Mucosa of rectum (tissue), 2 donors: ENCODE data around the gene ARHGEF37.
"Not testable (repeated sequence)": the region's sequence is repeated elsewhere in the genome, so short reads cannot be mapped to it uniquely, and the experiment has no call there.

Source experiments
- H3K27ac ChIP-seq, 2 donors: one replicate each; pipeline ENCODE4 v1.7.0; 2013; ENCODE audit warnings: inconsistent platforms in 2 of 2, low read depth in 2 of 2, low read length in 2 of 2
- H3K27me3 ChIP-seq, 2 donors: one replicate each; pipeline ENCODE4 v1.7.0; 2013; ENCODE audit warnings: low read length in 2 of 2; ENCODE audit not compliant: control insufficient read depth in 2 of 2, insufficient read depth in 2 of 2
- H3K36me3 ChIP-seq, 2 donors: one replicate each; pipeline ENCODE4 v1.7.0; 2013; ENCODE audit warnings: low read length in 2 of 2; ENCODE audit not compliant: control insufficient read depth in 2 of 2, insufficient read depth in 2 of 2
- H3K4me1 ChIP-seq, 2 donors: one replicate each; pipeline ENCODE4 v1.7.0; 2013; ENCODE audit warnings: low read length in 2 of 2, mild to moderate bottlenecking in 1 of 2; ENCODE audit not compliant: control insufficient read depth in 2 of 2, insufficient read depth in 2 of 2
- H3K4me3 ChIP-seq, 2 donors: one replicate each; pipeline ENCODE4 v1.7.0; 2013; ENCODE audit warnings: low read length in 2 of 2
- H3K9ac ChIP-seq, 2 donors: one replicate each; pipeline ENCODE4 v1.7.0; 2013; ENCODE audit warnings: low read length in 2 of 2, low read depth in 1 of 2, mild to moderate bottlenecking in 1 of 2
- H3K9me3 ChIP-seq, 2 donors: one replicate each; pipeline ENCODE4 v1.7.0; 2013; ENCODE audit warnings: low read length in 2 of 2; ENCODE audit not compliant: control insufficient read depth in 2 of 2
- donor health status: healthy.
- donor health status: Normal muscosa, but diverticular disease.

ARHGEF37 gene

DNA sequence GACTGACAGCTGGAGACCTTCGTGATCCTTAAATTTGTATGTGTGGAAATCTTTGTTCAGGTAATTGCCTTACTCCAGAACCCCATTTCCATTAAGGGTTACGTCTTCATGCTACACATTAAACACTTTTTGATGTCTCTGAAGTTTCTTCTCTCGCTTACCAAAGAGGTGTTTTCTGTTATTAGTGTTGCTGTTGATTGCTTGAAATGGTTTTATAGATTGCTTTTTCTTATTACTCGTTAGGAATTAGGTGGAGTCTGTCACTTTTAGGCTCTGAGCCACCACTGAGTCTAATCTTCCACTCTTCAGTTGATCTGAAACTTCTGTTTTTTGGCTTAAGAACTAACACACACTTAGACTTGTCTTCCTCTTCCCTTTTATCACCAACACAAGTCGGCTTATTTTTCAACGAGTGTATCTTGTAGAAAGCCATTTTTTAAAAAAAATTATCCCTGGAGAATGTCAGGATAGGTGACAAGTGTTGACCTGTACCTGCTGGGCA, 86.6 kb downstream of the ARHGEF37 start:
- Histone ChIP-seq H3K4me1 (peaks cover 2 to 38% of the 10 kb centered on the region in 2 donors), H3K9me3 (no peaks in the 10 kb centered on the region), H3K27ac (peak overlapping the region in 1 of 2 donors; percentile 76), H3K27me3 (no peaks in the 10 kb centered on the region), H3K4me3 (no peak overlapping the region), H3K36me3 (no peaks in the 10 kb centered on the region), H3K9ac (no peak overlapping the region)

DNA sequence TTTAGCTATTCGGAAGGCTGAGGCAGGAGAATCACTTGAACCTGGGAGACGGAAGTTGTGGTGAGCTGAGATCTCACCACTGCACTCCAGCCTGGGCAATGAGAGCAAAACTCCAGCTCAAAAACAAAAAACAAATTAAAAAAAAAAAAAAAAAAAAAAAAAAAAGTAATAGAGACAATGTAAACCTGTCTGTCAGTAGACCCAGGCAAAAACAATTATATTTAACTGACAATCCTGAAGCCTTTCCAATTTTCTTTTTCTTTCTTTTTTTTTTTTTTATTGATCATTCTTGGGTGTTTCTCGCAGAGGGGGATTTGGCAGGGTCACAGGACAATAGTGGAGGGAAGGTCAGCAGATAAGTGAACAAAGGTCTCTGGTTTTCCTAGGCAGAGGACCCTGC, 88.0 kb downstream of the ARHGEF37 start:
- H3K27ac ChIP-seq, H3K4me3 ChIP-seq, H3K36me3 ChIP-seq, H3K9me3 ChIP-seq, H3K27me3 ChIP-seq, H3K9ac ChIP-seq: not testable (repeated sequence)
- H3K4me1 ChIP-seq, result peaks cover 2 to 41% of the 10 kb centered on the region in 2 donors

DNA sequence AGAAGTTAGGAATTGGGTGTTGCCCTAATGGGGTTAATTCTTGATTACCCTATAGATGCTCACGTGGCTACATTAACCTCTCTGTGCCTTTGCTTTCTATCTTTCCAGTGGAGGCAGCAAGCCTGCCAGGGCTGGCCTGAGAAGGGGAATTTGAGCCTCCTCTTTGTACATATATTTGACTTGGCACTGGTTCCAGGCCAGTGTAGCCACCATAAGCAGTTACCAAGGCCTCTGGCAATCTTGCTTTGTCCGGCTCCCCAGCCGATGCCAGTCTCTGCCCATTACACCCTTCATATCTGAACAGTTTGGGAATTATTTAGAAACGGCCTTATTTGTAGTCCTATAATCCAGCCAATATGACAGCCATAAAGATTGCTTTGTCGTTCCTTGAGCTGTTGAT, 90.2 kb downstream of the ARHGEF37 start:
- H3K27me3 ChIP-seq, result no peaks in the 10 kb centered on the region
- no peak overlapping the region for H3K4me3 ChIP-seq
- peak overlapping the region; percentile 78 to 84 for H3K27ac ChIP-seq
- peak overlapping the region in 1 of 2 donors; percentile 33 for H3K9ac ChIP-seq
- no peaks in the 10 kb centered on the region for H3K9me3 ChIP-seq
- peaks cover 16 to 50% of the 10 kb centered on the region in 2 donors for H3K4me1 ChIP-seq
- H3K36me3 ChIP-seq, result no peaks in the 10 kb centered on the region

DNA sequence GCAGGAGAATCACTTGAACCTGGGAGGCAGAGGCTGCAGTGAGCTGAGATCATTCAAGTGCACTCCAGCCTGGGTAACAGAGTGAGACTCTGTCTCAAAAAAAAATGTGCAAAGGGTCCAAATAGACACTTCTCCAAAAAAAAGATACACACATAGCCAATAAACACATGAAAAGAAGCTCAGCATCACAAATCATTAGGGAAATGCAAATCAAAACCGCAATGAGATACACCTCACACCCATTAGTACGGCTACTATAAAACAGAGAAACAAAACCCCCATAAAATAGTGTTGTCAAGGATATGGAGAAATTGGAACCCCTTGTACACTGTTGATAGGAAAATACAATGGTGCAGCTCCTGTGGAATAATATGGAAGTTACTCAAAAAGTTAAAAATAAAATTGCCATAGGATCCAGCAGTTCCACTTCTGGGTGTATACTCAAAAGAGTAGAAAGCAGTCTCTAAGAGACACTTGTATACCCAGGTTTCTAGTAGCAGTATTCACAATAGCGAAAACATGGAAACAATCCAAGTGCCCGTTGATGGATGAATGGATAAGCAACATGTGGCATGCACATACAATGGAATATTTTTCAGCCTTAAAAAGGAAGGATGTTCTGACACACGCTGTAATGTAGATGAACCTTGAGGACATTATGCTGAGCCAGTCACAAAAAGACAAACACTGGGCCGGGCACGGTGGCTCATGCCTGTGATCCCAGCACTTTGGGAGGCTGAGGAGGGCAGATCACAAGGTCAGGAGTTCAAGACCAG, 91.6 kb downstream of the ARHGEF37 start:
- H3K4me1 ChIP-seq, result peaks cover 17 to 47% of the 10 kb centered on the region in 2 donors
- H3K4me3 ChIP-seq, result no peak overlapping the region
- peak overlapping the region; percentile 78 to 84 for H3K27ac ChIP-seq
- H3K9ac ChIP-seq, result peak overlapping the region in 1 of 2 donors; percentile 24
- no peaks in the 10 kb centered on the region for H3K9me3 ChIP-seq
- H3K27me3 ChIP-seq, result no peaks in the 10 kb centered on the region
- H3K36me3 ChIP-seq, result no peaks in the 10 kb centered on the region

DNA sequence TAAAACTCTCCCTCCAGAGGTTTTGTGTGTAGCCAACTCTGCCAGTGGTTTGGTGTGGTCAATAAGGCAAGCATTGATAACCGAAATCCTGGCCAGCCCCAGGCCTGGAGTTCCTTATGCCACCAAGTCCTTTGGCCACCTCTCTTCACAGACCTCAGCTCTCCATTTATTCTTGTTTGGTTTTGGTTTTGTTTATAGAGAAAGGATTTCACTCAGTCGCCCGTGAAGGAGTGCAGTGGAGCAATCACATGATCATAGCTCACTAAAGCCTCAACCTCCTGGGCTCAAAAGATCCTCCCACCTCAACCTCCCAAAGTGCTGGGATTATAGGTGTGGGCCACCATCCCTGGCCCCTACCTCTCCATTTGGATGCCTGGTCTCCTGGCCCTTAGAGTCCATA, 93.4 kb downstream of the ARHGEF37 start:
- no peaks in the 10 kb centered on the region for H3K9me3 ChIP-seq
- H3K9ac ChIP-seq, result peak overlapping the region in 1 of 2 donors; percentile 9
- peaks cover 17 to 47% of the 10 kb centered on the region in 2 donors for H3K4me1 ChIP-seq
- H3K36me3 ChIP-seq, result no peaks in the 10 kb centered on the region
- H3K27me3 ChIP-seq, result no peaks in the 10 kb centered on the region
- peak overlapping the region; percentile 94 to 95 for H3K27ac ChIP-seq
- H3K4me3 ChIP-seq, result no peak overlapping the region

DNA sequence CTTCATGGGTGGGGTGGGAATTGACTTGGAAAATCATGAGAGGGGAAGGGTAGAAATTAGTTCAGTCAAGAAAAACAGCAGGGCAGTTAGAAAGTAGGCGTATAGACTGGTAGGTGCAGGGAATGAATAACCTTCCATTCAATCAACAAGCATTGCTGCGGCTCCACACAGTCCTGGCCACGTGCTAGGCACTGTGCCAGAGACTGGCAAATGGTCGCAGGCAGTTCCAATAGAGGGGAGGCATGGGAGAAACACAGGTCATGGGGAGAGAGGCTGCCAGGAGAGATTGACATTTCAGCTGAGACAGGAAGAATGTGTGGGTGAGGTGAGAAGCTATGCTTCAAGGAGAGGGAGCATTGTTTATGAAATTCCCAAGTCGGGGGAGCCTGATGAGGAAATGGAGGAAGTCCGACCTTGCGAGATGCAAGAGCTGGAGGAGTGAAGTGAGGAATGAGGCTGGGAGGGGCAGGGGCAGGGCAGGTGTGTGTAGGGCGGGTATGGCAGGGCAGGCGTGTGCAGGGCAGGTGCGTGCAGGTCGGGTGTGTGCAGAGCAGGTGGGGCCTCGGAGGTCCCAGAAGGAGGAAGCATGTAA, 94.4 kb downstream of the ARHGEF37 start:
- H3K4me1 ChIP-seq, result peaks cover 17 to 47% of the 10 kb centered on the region in 2 donors
- no peaks in the 10 kb centered on the region for H3K9me3 ChIP-seq
- H3K36me3 ChIP-seq, result no peaks in the 10 kb centered on the region
- H3K27me3 ChIP-seq, result no peaks in the 10 kb centered on the region
- peak overlapping the region; percentile 94 to 95 for H3K27ac ChIP-seq
- H3K9ac ChIP-seq, result peak overlapping the region; percentile 63 to 72
- peak overlapping the region in 1 of 2 donors; percentile 44 for H3K4me3 ChIP-seq

DNA sequence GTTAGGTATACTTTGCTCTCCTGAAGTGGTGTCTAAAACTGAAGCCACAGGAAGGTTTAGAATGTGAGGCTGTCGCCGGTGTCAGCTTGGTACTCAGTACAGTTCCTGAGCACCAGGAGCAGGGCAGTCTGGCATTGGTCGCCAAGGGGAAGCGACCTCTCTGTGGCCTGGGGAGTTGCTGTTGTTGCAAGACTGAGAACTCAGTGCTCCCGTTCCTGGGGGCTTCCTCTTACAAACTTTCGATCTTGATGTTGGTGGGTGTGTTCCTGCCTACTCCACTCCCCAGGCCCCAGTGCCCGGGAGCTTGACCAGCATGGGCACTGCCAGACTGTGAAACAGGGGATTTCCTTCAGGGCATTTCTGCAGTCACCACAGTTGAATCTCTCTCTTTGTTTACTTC, 96.4 kb downstream of the ARHGEF37 start:
- Histone ChIP-seq H3K36me3 (no peaks in the 10 kb centered on the region), H3K27me3 (no peaks in the 10 kb centered on the region), H3K4me3 (no peak overlapping the region), H3K9ac (no peak overlapping the region), H3K9me3 (no peaks in the 10 kb centered on the region), H3K4me1 (peaks cover 20 to 35% of the 10 kb centered on the region in 2 donors), H3K27ac (peak overlapping the region; percentile 2 to 23)

DNA sequence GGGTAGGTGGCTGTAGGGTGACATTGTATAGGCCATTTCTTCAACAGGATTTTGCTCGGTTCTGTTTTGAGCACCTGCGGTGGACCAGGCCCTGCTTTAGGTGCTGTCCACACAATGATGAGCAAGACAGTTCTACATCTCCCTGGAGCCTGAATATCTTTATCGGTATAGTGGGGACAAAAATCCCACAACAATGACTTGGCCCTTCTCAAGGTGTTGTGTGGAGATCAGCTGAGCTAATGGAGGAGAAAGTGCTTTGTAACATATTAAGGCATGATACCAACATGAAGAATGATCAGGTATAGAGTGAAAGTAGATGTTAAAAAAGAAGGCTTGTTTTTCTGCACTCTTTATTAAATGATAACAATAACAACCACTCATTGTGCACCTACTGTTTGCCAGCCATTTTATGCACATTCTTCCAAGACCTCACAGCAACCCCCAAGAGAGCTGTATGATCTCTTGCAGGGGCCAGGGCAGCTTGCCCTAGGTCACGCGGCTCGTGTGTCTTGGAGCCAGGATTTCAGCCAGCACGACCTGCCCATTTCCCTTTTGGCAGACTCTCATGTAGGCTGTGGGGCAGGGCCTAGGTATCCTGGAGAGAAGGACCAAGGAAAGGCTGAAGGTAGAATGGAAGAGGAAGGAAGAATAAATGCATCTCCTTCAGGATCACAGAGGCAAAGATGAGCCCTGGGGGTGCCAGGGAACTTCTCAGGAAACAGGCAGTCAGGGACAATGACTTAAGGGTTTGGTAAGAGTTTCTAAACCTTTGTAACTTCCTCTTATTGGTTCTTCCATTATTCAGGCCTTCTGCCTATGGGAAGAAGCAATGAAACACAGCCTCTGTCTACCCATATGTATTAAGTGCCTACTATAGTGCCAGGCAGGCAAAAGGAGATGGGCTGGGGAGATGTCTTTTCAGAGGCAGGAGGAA, 98.8 kb downstream of the ARHGEF37 start:
- Histone ChIP-seq H3K36me3 (no peaks in the 10 kb centered on the region), H3K4me3 (no peak overlapping the region), H3K9me3 (no peaks in the 10 kb centered on the region), H3K9ac (no peak overlapping the region), H3K4me1 (peaks cover 16 to 20% of the 10 kb centered on the region in 2 donors), H3K27ac (no peak overlapping the region), H3K27me3 (no peaks in the 10 kb centered on the region)

DNA sequence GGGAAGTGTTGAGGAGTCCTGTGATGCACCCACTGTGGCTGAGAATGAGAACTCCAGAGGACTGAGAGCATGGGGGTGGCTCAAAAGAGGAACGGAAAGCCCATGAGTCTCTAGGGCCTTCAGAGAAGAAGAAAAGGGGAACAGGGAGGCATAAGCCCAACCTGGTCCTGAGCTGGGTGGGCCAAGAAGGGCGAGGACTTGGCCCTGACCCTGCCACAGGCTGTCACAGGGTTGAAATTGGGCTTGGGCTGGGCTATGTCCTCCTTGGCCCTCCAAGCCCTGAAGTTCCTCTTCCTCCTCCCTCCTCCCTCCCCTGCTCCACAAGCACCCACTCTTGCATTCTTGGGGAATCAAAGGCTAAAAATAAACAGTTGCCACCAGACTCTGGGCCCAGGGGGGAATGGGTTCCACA, 99.5 kb downstream of the ARHGEF37 start:
- Histone ChIP-seq H3K27me3 (no peaks in the 10 kb centered on the region), H3K4me3 (no peak overlapping the region), H3K4me1 (peaks cover 11 to 13% of the 10 kb centered on the region in 2 donors), H3K9me3 (no peaks in the 10 kb centered on the region), H3K27ac (peak overlapping the region in 1 of 2 donors; percentile 26), H3K9ac (no peak overlapping the region), H3K36me3 (no peaks in the 10 kb centered on the region)
